Smooth muscle cell (in vitro differentiated cells): Measurements from ENCODE around the gene MDGA2. TPM values are rescaled to one million over a fixed set of nuclear protein-coding genes. Genes with fewer than 3 reads are reported as not detected.

ENCODE experiments used
- DNase-seq: peaks from one replicate; lab custom pipeline; 2025; ENCODE audit not compliant: unreplicated experiment; lab: John Stamatoyannopoulos, UW
- H2AFZ ChIP-seq: fragments of 200-600 bp; sonication (generic); 2 replicates; pipeline ENCODE4 v1.6.0; 2016; ENCODE audit warnings: antibody characterized with exemption, low read depth, mild to moderate bottlenecking
- H3F3A ChIP-seq: fragments of 200-600 bp; sonication (generic); 2 replicates; pipeline ENCODE4 v1.6.0; 2017; ENCODE audit warnings: antibody characterized with exemption, low read depth
- H3K27ac ChIP-seq: fragments of 200-600 bp; sonication (generic); 2 replicates; pipeline ENCODE4 v1.5.1; 2016; ENCODE audit warnings: low read depth, mild to moderate bottlenecking
- H3K27me3 ChIP-seq: fragments of 200-600 bp; sonication (generic); 2 replicates; pipeline ENCODE4 v1.6.1; 2016; ENCODE audit warnings: low read depth, mild to moderate bottlenecking
- H3K36me3 ChIP-seq: fragments of 200-600 bp; sonication (generic); 2 replicates; pipeline ENCODE4 v1.5.1; 2016; ENCODE audit warnings: low read depth
- H3K4me1 ChIP-seq: fragments of 200-600 bp; sonication (generic); 2 replicates; pipeline ENCODE4 v1.5.1; 2016; ENCODE audit warnings: low read depth
- H3K4me2 ChIP-seq: fragments of 200-600 bp; sonication (generic); 2 replicates; pipeline ENCODE4 v1.6.0; 2016; ENCODE audit warnings: mild to moderate bottlenecking
- H3K4me3 ChIP-seq: fragments of 200-600 bp; sonication (generic); 2 replicates; pipeline ENCODE4 v1.5.1; 2016; ENCODE audit warnings: mild to moderate bottlenecking
- H3K79me2 ChIP-seq: fragments of 200-600 bp; sonication (generic); 2 replicates; pipeline ENCODE4 v1.6.0; 2016; ENCODE audit warnings: low read depth, mild to moderate bottlenecking
- H3K9ac ChIP-seq: fragments of 200-600 bp; sonication (generic); 2 replicates; pipeline ENCODE4 v1.6.0; 2016; ENCODE audit warnings: low read depth
- H3K9me3 ChIP-seq: fragments of 200-600 bp; sonication (generic); replicated peaks from 2 replicates; pipeline ENCODE4 v1.5.1; 2016; ENCODE audit warnings: low read depth
- H4K20me1 ChIP-seq: fragments of 200-600 bp; sonication (generic); 2 replicates; pipeline ENCODE4 v1.6.0; 2016; ENCODE audit warnings: low read depth
- WGBS: methylation state at CpG from one replicate; pipeline ENCODE4 v1.1.7; 2016; ENCODE audit warnings: low lambda C conversion rate; 5-methylcytosine and 5-hydroxymethylcytosine counted together
- polyA plus RNA-seq: library from polyadenylated mRNA; unstranded; fragments of >200 nt; fragmentation: Nextera tagmentation; extraction: Ambion mirVana; gene quantifications from 2 replicates; pipeline ENCODE4 v1.2.1, GENCODE V29; 2016
- total RNA-seq: library from RNA; depleted of rRNA; stranded (reverse); fragments of >200 nt; gene quantifications from 2 replicates; pipeline ENCODE4 v1.2.3, GENCODE V29; 2014
- TF ChIP-seq, protein P1 (sequence below): fragments of 200-600 bp; sonication (generic); IDR thresholded peaks from 2 replicates; pipeline ENCODE4 v1.5.1; 2017; ENCODE audit warnings: borderline replicate concordance, mild to moderate bottlenecking, antibody characterized with exemption; ENCODE audit not compliant: insufficient read depth, poor library complexity, severe bottlenecking

MDGA2 gene
- 1.8 and 3.5 TPM in 2 replicates for total RNA-seq
- 0.28 and 1.4 TPM in 2 replicates for polyA plus RNA-seq

- peaks cover 7% of the 10 kb centered on the region for H3K4me1 ChIP-seq
- no peaks in the 10 kb centered on the region for H3K9me3 ChIP-seq
- TF ChIP-seq, protein P1, sequence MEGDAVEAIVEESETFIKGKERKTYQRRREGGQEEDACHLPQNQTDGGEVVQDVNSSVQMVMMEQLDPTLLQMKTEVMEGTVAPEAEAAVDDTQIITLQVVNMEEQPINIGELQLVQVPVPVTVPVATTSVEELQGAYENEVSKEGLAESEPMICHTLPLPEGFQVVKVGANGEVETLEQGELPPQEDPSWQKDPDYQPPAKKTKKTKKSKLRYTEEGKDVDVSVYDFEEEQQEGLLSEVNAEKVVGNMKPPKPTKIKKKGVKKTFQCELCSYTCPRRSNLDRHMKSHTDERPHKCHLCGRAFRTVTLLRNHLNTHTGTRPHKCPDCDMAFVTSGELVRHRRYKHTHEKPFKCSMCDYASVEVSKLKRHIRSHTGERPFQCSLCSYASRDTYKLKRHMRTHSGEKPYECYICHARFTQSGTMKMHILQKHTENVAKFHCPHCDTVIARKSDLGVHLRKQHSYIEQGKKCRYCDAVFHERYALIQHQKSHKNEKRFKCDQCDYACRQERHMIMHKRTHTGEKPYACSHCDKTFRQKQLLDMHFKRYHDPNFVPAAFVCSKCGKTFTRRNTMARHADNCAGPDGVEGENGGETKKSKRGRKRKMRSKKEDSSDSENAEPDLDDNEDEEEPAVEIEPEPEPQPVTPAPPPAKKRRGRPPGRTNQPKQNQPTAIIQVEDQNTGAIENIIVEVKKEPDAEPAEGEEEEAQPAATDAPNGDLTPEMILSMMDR: no peak
- no peak within 1 kb of the TSS for H3K9ac ChIP-seq
- H3K36me3 ChIP-seq: no peaks in the 10 kb centered on the region
- H3K27me3 ChIP-seq: peaks cover 91% of the 10 kb centered on the region
- H2AFZ ChIP-seq: peak within 1 kb of the TSS; percentile 90
- H3K4me3 ChIP-seq: peak within 1 kb of the TSS; percentile 60
- DNase-seq: no peak
- H3K79me2 ChIP-seq: no peaks in the 10 kb centered on the region
- WGBS: 1% methylated on average over 67 of the region's 90 CpGs
- peak within 1 kb of the TSS; percentile 95 for H3K4me2 ChIP-seq
- H4K20me1 ChIP-seq: no peaks in the 10 kb centered on the region
- no peaks in the 10 kb centered on the region for H3F3A ChIP-seq
- no peak within 1 kb of the TSS for H3K27ac ChIP-seq
These were observed at the start of gene MDGA2 for GRCh38 chr14:47675466-47676314. MDGA2 (minus strand) TSS chr14:47675605.

DNA sequence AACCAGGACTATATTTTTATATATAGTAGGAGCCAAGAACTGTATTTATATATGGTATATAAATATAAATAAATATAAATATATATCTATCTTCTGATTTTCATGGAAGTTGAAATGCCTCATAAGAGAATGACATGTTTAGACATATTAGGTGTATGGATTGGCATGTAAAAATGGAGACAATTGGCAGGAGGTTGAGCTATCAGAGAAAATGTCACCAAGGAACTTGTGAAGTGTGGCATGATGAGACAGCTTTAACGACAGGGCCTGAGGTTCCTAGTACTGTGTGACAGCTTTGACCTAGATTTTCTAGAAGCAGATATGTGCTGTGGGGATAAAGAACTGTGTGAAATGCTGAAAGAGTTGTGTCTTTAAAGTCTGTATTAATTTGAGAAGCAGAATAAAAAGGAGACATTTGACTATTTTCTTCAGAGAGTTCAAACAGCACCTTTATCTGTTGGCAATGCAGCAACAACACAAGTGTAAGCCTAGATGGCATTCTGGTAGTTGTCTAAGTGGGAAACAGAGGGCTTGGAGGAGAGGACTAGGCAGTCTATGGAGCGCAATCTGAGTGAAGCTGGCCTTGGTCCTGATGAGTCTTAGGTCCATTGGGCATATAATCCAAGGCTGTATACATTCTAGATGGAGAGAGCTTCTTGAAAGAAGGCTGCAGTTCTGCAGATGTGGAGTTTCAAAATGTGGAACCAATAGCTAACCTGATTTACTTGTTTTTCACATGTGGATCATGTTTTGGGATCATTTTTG lies 47.7 kb upstream of the MDGA2 start:
- Histone ChIP-seq H2AFZ (no peak overlapping the region), H3K4me3 (no peak overlapping the region), H3K9ac (no peak overlapping the region), H3K27ac (no peak overlapping the region), H4K20me1 (no peaks in the 10 kb centered on the region), H3F3A (no peaks in the 10 kb centered on the region), H3K36me3 (no peaks in the 10 kb centered on the region), H3K4me1 (no peaks in the 10 kb centered on the region), H3K27me3 (no peaks in the 10 kb centered on the region), H3K4me2 (no peak overlapping the region), H3K9me3 (no peaks in the 10 kb centered on the region), H3K79me2 (no peaks in the 10 kb centered on the region)
- WGBS: 78% methylated on average over 2 of the region's 2 CpGs
- no peak for DNase-seq
- TF ChIP-seq, protein P1: no peak

GRCh38 chr14:47720281-47720680 lies 44.9 kb upstream of the MDGA2 start:
- no peaks in the 10 kb centered on the region for H3K27me3 ChIP-seq
- DNase-seq: no peak
- H3K4me1 ChIP-seq: no peaks in the 10 kb centered on the region
- H3K4me2 ChIP-seq: no peak overlapping the region
- TF ChIP-seq, protein P1: no peak
- no peaks in the 10 kb centered on the region for H3K9me3 ChIP-seq
- H4K20me1 ChIP-seq: no peaks in the 10 kb centered on the region
- no peak overlapping the region for H3K27ac ChIP-seq
- no peak overlapping the region for H2AFZ ChIP-seq
- no peak overlapping the region for H3K4me3 ChIP-seq
- 87% methylated on average over 4 of the region's 4 CpGs for WGBS
- H3F3A ChIP-seq: no peaks in the 10 kb centered on the region
- no peak overlapping the region for H3K9ac ChIP-seq
- no peaks in the 10 kb centered on the region for H3K36me3 ChIP-seq
- no peaks in the 10 kb centered on the region for H3K79me2 ChIP-seq
